ENCODE results near the gene BIN1.
A peak's percentile ranks its signal among the peaks of the same experiment; 100 is the strongest.
"Not testable (repeated sequence)": the region's sequence is repeated elsewhere in the genome, so short reads cannot be mapped to it uniquely, and the experiment has no call there.

The BIN1 gene

DNA sequence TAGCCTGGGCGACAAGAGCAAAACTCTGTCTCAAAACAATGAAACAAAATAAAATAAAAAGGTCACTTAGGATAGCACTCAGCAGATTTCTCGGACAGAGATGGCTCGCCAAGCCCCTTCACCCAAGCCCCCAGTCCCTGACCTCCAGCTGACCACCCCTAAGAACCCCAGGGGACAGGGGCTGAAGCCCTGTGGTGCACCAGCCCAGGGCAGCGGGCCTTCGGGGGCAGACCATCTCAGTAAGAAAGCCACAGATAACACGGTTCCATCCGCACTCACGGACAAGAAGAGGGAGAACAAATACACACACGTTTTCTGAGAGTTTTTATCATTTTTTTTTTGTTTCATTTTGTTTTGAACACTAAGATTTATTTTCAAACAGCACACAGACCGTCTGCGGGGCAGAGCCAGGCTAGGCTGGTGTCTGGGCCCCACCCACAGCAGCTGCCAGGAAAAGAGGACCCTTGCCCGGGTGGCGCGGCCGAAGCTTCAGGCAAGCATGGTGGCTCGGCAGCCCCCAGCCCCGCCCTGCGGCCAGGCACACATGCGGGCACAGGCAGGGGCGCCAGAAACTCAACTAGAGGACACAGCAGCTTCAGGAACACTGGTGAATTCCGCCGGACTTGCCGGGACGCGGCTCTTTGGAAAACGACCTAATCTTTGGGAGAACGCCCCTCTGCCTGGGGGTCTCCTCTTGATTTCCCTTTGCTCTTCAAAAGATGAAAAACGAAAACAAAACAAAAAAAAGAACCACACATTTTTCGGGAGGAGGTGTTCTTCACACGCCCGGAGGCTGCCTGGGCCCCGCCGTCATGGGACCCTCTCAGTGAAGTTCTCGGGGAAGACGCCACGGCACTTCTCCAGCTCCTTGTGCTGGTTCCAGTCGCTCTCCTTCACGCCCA is 59.0 kb downstream of the BIN1 start:
- no peak for DNase-seq (ENCODE audit: low read depth, low spot score)

DNA sequence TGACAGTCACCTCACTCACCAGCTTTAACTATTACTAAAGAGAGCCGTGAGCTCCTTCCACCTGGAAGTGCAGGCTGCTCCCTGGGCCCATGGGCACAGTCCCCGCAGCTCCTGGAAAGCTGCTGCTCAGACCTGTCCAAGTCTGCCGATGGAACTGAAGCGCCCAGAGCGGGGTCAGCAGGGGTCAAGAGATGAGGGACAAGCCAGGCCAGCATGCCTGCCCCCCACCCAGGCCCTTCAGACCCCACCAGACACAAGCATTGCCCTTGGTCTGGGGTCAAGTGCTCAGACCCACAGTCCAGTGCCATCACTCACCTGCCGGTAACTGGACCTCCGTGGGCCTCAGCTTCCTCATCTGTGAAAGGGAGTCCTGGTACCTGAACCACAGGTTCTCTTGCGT is 59.9 kb downstream of the BIN1 start:
- no peak for DNase-seq (ENCODE audit: low read depth, low spot score)

DNA sequence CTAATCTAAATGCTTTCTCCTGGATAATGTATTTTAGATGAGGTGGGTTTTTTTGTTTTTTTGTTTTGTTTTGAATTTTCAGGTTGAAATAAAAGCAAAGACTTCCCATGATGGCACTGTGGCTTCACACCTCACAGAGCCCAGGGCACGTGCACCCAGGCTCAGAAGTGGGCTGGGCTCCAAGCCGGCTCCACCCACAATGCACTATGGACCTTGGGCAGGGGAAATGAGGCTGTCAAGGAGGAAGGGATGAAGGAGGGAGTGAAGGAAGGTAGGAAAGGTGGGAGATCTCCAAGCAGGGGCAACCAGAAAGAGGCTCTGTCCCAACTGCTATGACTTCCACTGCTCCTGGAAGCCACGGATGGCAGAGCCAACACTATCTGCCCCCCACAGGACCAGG is 60.4 kb downstream of the BIN1 start:
- DNase-seq (ENCODE audit: low read depth, low spot score) = no peak

DNA sequence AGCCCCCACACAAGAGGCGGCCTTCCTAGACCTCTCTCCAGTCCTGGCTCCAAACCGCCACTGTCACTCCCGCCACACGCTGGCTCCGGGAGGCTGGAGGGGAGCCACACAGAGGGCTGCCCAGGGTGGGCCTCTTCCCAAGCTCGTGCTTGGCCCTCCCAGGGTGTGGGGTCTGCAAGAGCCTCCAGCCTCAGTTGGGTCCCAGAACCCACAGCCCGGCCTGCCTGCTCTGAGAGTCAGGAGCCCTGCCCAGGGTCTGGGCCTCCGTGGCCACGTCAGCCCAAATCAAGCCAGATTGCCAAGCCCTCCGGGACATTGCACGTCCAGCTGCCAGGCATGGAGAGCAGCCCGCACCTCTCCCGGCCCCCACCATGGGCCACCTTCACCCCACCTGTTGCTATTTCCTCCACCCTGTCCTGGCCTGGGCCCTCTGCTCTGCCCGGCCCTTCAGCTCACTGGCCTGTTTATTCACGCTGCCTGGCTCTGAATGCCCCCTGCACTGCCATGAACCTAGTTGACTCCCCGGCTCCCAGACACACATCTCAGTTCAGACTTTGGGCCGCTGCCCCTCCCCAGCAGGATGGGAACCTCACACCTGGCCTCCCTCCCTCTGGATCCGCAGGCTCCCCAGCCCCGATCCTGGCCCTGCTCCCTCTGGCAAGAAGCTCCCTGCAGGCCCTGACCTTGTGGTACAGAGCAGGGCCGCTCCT is 61.0 kb downstream of the BIN1 start:
- no peak for DNase-seq (ENCODE audit: low read depth, low spot score)

DNA sequence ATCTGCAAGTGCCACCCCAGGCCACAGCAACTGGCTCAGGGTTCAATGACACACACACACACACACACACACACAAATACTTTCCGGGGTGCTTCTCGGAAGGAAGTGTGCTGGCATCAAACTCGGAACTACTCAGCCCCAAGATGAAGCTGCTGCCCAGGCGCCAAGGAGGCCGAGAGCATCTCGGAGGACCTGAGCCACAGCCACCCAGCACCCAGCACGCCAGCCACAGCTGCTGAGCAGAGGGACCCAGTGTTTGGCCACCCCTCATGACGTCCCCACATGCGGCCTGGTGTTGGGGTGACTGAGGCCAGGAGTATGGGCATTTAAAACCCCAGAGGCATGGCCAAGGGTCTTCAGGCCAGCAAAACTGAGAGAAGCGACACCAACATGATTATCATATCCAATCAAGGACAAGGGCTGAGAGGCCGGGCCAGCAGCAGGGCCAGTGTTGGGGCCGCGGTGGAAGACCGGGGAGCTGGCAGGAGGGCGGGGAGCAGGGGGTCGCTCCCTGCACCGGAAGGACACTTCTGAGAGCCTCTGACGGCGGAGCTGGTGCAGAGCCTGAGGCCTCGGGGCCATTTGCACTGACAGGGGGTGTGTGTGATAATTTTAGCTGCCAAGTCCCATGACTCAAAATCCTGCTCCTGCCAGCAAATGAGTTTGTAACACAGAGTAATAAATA is 61.8 kb downstream of the BIN1 start:
- DNase-seq (ENCODE audit: low read depth, low spot score) = no peak

DNA sequence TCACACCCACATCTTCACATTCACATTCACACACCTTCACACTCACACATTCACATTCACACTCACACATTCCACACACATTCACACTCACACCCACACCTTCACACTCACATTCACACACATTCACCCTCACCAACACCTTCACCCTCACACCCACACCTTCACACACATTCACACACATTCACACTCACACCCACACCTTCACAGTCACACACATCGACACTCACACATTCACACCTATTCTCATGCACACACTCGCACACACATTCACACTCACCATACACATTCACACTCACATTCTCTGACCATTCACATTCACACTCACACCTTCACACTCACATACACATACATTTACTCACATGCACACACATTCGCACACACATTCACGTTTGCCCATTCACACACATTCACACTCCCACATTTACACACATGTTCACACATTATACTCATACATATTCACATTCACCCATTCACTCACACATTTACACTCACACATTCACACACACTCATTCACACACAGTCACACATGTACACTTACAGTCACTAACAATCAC is 62.7 kb downstream of the BIN1 start:
- DNase-seq (ENCODE audit: low read depth, low spot score) = no peak

DNA sequence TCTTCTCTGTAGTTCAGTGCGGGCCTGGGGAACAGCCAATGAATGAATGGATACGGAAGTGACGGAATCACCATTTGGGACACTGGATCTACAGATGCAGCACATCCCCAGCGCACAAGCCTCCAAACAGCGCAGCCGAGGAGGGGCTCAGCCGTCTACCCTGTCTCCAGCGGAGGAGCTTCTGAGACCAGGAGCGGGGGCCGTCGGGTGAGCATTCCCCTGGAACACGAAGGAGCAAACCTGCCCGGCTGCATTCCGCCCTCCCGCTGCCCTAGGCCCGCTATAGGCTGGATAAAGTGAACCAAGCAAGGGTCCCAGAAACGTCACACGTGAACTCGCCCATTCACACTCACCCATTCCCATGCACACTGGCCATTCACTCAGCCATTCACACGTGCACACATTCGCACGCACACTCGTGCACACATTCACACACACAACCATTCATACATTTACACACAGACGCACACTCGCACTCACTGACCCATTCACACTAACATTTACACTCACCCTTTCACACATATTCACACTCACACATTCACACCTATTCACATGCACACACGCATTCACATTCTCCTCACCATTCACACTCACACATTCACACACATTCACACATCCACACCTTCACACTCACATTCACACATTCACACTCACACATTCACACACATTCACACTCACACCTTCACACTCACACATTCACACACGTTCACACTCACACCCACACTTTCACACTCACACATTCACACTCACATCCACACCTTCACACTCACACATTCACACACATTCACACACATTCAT is 63.4 kb downstream of the BIN1 start:
- DNase-seq (ENCODE audit: low read depth, low spot score) = no peak

DNA sequence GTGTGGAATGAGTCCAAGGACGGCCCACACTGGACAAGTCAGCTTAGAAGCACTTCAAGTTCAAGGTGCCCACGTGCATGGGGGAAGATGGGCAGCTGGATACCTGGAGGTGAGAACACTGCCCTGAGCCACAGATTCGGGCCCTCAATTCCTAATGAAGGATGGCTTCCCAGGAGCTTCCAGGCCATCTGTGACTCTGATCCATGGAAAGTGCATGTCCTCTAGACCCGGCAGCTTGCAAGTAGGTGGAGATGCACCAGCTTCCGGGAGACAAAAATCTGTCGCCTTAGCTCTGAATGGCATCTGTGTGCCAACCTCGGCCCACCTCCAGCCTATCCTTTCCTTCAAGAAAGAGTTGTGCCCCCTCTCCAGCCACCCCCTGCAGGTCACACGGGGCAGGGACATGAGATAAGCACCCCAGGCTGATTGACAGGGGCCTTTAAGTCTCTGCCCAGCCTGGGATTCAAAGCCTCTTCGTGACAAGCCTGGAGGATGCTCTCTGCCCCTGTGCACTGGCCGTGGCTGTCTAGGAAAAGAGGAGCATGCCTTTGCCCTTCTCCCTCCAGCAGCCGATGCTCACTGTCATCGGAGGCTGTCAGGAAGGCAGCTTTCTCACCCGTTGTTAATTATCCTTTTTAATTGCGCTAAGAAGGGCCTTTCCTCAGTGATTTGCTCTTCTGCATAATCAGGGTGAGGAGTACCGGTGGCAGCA is 65.5 kb downstream of the BIN1 start:
- no peak for DNase-seq (ENCODE audit: low read depth, low spot score)

DNA sequence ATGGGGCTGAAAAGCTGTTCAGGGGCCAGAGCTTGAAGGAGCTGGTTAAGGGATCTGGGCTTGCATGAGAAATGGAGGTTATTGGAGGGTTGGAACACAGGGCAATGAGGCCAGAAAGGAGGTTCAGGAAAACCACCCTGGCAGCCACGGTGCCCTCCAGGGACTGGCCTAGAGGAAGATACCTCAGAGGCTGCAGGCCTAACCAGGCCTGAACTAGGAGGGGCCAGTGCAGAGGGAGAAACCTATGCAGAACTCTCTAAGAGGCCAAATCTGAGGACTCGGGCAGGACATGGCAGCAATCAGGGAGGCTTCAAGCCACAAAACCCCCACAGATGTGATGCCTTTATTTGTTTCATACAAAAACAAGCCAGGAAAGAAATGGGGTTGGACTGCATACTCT is 66.8 kb downstream of the BIN1 start:
- no peak for DNase-seq (ENCODE audit: low read depth, low spot score)

DNA sequence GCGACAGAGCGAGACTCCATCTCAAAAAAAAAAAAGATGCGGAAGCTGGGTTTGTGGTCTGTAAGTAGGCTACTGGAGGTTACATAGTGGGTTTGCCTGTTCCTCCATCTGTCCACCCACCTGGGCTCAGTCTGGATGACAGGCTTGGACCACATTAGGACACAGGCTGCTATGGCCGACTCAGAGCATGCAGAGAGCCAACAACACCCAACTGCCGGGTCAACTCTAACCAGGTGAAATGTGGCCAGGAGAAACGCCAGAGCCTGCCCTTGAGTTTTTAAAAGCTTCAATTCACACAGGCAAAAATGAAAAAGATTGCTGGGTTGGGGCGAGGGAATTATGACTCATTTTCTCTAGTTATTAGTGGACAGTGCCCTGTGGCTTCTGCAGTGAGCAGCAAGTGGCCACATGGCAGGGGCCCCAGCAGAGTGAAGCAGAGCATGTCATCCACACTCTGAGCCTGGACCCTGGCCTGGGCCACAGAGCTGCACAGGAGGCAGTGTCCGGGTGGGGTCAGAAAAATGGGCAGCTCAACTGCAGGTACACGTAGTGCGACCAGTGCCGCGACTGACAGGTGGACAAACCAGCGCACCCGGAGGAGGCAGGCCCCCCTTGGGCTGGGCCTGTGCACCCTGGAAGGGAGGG is 67.4 kb downstream of the BIN1 start:
- DNase-seq (ENCODE audit: low read depth, low spot score) = no peak

DNA sequence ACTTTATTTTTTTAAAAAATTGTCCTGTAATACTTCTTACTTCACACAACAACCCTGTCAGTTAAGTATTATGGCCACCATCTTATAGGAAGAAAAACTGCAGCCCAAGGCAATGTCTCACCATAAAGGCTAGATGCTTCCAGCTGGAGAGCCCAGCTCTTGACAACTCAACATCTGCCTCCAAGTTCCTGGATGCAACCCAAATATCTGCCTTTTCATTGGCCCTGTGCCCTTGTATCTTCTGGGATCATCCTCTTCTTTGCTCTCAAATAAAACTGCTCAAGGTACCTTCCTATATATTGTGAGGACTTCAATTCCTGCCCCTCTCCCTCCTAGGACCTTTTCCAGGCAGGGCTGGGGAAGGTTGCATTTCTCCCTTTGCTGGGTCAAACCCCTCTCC is 69.5 kb downstream of the BIN1 start:
- DNase-seq (ENCODE audit: low read depth, low spot score) = no peak

DNA sequence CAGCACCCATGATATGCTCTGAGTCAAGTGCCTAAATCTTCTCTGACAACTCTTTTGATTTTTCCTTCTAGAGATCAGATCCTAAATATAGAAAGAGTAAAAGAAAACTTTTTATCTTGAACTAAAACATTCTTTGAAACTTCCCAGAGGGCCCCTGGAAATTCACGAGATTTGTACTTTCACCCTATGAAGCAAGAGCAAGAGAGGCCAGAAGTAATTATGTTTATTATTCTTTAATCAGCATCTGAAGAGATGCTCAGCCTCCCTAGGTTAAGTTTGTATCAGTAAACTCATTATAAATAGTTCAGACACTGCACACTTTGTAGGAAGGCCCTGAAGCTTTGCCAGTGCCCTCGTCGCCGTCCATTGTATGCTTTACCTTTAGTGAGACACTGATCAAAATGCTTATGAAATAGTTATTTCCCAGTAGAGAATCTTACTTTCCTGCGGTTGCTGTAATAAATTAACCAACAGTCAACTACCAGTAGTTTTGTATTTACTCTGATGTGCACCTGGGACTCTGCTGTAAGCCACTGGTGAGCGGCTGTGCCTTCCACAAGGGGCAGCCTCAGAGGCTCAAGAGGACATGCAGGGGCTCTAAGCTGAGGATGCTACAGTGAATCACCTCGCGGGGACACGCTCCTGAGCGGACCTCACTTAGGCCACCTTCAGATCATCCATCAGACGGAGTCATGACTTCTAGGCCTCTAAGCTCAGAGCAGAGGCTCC is 71.9 kb downstream of the BIN1 start:
- no peak for DNase-seq (ENCODE audit: low read depth, low spot score)

DNA sequence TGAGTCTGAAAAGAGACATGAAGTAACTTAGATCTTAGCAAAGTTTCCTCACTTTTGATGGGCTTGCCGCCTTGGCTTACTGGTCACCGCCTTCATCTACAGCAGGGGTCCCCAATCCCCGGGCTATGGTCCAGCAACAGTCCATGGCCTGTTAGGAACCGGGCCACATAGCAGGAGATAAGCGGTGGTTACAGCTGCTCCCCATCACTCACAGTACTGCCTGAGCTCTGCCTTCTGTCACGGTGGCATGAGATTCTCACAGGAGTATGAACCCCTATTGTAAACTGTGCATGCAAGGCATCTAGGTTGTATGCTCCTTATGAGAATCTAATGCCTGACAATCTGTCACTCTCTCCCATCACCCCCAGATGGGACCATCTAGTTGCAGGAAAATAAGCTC is 72.9 kb downstream of the BIN1 start:
- no peak for DNase-seq (ENCODE audit: low read depth, low spot score)

DNA sequence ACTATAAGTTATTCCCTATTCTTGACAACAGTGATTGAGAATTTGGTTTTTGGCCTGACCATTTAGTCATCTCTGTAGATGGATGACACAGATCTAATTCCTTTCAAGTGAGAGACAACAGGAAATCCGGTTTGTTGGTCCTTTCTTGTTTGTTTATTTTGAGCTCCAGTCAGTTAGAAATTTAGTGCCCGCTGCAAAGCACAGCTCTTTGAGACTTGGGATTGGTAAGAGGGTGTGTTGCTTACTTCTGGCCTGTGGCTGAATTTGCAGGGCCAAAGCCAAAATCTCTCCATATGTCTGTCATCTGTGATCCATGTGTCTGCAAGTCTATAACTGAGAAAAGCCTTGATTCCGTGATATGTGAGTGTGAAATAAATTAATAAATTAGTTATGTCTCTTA is 74.3 kb downstream of the BIN1 start:
- DNase-seq (ENCODE audit: low read depth, low spot score) = no peak

DNA sequence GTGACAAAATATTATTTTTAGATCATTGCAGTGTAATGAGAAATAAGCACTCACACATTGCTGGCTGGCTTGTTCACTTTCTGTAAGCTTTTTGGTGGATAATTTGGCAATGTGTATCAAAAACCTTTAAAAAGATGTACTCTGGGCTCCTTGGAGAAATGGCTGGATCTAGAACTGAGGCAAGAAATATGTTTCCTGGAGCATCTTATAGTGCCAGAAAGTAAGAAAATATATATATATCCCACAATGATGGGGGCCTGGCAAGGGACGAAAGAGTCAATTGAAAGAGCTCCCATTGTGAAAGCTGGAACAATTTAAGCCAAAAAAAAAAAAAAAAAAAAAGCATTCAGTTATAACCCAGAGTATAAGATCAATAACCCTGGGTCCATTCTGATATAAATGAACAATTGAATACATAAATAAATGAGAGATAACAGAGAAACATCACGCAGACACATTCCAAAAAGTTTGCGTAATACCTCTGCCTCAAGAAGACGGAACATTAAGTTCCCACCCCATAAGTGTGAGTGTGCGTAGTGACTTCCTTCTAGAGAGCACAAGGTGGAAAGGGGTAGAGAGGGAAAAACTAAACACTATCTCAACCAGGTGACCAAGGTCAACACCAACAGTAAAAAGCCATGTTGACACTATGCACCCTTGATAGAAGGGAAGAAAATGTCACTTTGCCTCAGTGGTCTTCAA is 77.5 kb downstream of the BIN1 start:
- DNase-seq (ENCODE audit: low read depth, low spot score) = no peak

DNA sequence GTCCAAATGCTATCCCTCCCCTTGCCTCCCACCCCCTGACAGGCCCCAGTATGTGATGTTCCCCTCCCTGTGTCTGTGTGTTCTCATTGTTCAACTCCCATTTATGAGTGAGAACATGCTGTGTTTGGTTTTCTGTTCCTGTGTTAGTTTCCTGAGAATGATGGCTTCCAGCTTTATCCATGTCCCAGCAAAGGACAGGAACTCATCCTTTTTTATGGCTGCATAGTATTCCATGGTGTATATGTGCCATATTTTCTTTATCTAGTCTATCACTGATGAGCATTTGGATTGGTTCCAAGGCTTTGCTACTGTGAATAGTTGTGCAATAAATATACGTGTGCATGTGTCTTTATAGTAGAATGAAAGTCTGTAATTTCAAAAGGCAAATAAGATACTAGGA is 78.2 kb downstream of the BIN1 start:
- not testable (repeated sequence) for DNase-seq (ENCODE audit: low read depth, low spot score)

DNA sequence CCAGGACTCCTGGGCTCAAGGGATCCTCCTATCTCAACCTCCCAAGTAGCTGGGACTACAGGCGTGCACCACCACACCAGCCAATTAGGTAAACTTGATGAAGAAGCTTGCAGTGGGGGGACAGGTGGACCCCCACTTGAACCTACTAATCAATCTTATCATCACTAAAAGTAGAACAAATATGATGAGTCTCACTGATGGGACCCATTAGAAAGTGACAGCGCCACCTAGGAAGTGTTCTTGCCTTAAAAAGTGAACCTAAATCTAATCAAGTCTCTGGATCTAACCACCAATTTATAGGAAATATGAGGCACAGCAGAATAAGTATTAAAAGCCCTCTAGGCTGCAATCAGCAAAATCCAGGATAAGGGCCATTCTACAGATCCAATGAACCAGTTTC is 79.2 kb downstream of the BIN1 start:
- no peak for DNase-seq (ENCODE audit: low read depth, low spot score)

DNA sequence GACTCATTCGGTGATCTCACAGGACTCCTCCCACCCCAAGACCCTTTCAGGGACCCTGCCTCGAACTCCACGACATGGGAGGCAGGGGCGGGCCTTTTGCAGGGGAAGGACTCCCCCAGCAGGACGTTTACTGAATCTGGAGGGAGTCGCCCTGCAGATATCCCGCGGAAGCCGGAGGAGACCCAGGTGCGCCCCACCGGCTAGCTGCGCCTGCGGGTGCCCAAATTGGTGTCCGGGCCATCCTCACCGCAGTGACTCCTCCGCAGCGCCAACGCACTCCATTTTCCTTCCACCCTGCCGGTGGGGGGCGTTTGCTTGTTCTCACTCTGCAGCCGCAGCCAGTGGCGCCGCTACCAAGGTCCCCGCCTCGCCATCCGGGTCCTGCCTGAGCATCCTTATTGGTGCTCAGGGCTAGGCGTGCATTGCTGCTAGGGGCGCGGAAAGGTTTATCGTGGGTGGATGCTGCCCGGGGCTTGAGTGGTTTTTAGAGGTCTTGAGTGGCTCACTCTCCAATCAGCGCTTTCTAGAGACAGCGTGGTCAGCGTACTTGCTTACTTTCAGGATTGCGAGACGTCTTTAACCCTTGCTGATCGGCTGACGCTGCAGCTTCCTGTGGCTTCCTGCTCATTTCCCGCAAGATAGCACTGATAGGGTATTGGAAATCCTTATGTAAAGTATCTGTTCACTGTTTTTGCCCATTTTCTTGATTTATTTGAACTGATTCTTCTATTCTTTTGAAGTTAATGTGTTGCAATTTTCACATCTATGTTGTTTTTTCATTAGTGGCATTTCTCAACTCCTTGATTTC is 81.4 kb downstream of the BIN1 start:
- peak; percentile 35 for DNase-seq (ENCODE audit: low read depth, low spot score)

Data from activated CD4-positive, CD25-positive, alpha-beta regulatory T cell treated with anti-CD3 and anti-CD28 coated beads, Interleukin-2, amount 50 U/mL, for 16 hours (primary cell).